Dedifferentiated amniotic fluid mesenchymal stem cell (primary cell): Measurements from ENCODE around the gene WNT2B.

Experiments used
- DNase-seq: peaks from one replicate; pipeline ENCODE4 v3.0.0-alpha.2; 2016; ENCODE audit errors: extremely low spot score

The WNT2B gene

DNA sequence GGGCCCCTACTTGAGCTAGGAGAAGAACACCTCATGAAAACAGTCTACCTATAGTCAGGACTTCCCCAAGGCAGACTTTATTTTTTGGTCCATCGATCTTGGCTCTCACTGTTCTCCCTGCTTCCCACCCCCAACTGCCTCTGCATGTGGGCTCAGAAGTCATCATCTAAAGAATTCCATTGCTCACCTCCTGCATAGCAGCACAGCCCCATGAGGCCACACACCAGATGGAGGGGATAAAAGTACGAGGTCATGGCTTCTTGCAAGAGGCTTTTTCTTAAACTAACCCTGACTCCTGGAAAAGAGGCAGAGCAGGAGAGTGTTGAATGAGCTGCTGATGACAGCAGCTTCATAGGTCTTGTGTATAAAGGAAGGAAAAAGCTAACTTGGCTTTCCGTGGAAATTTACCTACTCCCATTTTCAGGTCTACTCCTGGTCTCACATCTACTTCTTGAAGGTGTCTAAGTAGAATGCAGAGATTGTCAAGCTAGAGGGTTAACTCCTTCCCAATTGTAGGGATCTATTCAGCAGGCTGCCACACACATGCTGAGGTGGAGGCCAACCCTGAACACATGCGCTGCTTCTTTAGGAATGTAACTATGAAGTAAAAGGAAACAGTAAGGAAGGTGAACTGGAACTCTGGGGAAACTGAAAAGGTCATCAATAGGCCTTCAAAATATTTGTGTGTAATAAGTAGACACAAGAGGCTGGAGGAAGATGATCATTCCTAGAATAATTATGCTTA lies 18.7 kb downstream of the WNT2B start:
- DNase-seq, result no peak

DNA sequence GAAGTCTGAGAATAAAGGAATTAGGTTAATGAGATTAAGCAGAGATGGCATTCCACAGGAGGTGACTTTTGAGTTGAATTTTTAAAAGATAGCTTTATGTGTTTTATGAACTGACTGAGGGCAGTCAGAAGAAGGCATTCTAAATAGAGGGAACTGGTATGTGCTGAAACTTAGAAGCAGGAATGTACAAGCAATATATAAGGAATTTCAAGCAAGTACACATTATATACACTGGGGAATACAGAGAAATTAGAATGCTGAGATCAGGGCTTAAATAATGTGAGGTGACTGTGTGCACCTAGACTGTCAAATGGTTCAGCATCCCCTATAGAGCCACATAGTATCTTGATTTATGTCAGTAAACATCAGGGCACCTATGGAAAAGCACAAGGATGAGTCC lies 19.3 kb downstream of the WNT2B start:
- no peak for DNase-seq

DNA sequence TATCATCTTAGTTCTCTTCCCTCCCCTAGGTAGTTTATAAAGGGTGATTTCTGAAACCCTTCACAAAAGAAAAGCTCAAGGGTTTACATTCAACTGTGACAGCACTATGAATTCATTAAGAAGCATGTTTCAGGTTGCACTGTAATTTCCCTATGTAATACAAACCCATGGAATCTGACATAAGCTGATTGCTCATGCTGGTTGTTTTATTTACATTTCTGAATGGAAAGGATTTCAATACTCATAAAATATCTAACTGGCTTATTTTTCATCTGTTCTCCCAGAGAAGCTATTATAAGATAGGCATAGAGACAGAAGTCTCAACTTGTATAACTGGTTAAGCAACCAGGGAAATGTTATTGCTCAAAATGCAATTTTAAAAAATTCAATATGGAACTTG lies 20.5 kb downstream of the WNT2B start:
- peak; percentile 64 for DNase-seq

DNA sequence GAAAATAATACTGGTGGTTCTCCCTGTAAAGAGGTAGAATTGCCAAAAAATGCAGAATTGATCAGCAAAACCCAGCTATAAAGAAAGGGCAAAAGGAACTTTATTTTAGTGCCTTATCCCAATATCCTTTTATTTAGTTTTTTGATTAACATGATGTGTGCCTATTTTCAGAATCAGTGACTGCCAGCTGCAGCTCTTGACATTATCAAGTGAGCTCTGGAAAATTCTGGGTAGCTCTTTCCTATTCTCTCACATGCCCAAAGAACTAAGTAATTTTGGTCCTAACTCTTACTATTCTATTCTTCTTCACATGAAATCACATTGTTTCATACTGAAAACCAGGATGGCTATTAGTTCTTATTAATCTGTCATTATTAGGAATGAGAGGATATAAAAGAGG lies 22.1 kb downstream of the WNT2B start:
- no peak for DNase-seq

DNA sequence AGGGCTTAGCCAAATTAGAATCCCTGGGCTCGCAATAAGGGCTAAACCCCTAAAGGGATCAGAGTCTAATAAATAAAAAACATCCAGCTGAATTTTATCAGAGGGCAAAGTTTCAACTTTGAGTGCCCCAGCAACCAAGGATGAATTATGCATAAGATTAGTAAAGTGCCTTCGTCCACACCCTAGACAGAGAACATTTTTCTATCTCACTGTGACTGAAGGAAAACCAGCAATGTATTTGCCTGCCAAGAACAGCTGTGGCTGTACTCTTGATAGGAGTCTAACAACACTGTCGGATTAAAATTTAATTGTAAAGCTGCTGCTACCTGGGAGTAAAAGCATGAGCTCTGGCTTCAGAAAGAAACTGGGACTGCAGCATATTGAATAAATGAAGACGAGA lies 23.3 kb downstream of the WNT2B start:
- no peak for DNase-seq

DNA sequence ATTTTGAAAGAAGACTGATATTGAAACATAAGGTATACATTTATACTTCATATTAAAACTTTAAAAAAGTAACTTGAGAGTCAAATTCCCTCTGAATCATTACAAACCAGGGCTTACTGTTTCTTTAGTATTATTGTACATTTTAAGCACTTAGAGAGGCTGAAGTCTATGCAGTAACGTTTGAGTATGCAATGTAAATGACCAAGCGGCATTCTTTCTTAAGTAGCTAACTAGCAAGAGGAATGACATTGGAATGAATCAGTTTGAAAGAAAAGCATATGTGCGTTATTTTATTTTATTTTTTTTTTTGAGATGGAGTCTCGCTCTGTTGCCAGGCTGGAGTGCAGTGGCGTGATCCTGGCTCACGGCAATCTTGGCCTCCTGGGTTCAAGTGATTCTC lies 24.3 kb downstream of the WNT2B start:
- DNase-seq, result peak; percentile 93

DNA sequence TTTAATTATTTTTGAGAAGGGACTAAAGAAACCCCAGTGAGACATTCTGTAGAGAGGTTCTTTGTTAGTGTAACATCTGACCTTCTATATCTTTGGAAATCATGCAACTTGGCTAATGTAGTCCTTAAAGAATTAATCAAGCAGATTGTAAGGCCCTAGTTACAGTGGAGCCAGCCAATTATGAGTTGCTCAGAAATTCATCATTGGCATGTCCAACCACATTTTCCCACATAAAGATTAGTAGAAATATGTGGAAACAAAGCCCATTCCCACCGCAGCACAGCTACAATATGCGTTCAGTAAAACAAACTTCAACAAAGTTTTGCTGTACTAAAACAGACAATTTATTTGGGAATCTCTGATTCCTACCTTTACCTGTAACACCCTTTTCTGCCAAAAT lies 27.8 kb downstream of the WNT2B start:
- no peak for DNase-seq

DNA sequence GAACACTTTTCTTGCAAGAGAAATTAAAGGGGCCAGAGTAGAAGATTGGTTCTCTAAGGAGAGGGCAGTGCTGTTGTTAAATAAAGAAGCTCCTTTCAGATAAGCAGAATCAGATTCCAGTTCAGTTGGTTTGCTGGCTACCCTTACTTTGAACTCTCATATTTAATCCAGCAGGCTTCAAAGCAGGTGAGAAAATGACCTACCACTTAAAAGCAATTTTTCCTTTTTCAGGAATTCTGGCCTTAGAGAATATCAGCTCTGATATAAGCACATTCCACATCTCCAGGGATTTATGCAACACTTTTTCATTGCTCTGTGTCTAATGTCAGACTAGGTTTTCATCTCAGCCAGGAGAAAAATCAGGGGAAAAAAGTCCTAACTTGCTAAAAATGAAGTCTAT lies 28.7 kb downstream of the WNT2B start:
- no peak for DNase-seq

DNA sequence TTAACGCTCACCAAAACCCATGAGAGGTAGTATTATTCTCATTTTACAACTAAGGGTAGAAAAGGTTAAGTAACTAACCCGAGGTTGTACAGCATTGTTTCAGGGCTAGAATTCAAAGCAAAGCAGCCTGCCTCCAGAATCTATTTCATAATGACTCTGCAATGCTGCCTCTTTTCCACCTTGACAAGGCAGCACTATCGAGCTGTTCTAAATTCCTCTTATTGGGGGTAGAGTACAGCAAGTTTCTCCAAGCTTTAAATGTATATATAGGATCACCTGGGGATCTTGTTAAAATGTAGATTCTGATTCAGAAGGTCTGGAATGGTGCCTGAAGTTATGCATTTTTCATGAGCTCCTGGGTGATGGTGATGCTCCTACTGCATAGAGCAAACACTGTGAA lies 30.1 kb downstream of the WNT2B start:
- DNase-seq, result no peak

DNA sequence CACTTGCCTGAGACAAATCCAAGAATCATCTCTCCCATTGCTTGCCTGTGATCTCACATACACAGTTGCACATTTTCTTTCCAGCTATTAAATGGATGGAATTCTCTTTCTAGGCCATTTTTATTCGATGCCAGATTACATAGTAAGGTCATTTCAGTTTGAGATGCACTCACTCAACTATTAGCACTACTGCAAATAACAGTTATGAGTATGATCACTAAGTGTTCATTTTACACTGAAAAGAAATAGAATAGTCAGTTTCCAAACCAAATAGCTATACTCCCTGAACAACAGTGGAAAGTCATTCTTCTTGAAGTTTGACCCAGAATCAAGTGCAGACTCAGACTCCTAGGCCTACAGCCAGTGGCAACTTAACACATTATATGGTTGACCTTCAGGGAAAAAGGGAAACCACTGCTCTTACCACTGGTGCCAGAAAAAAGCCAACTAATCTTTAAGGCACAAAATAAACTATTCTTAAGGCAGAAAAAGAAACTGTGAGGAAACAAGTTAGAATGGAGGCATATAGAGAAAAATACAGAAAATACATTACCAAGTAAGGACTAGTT lies 31.5 kb downstream of the WNT2B start:
- DNase-seq, result no peak

DNA sequence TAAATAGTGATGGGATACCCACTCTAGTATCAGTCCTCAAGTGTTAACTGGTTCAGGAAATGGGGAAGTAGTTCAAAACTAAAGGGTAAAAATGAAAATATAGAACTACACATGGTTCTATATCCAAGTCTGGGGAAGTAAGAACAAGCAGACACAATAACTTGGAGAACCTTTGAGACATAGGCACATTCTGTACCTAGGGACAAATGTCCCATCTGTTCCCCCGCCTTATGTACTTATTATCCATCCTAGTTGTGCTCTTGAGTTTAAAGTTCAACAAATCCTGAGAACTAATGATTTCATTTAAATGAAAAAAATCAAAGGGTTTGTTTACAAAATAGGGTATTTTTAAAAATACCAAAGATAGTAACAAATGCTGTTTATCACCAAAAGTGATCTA lies 32.5 kb downstream of the WNT2B start:
- DNase-seq, result no peak

DNA sequence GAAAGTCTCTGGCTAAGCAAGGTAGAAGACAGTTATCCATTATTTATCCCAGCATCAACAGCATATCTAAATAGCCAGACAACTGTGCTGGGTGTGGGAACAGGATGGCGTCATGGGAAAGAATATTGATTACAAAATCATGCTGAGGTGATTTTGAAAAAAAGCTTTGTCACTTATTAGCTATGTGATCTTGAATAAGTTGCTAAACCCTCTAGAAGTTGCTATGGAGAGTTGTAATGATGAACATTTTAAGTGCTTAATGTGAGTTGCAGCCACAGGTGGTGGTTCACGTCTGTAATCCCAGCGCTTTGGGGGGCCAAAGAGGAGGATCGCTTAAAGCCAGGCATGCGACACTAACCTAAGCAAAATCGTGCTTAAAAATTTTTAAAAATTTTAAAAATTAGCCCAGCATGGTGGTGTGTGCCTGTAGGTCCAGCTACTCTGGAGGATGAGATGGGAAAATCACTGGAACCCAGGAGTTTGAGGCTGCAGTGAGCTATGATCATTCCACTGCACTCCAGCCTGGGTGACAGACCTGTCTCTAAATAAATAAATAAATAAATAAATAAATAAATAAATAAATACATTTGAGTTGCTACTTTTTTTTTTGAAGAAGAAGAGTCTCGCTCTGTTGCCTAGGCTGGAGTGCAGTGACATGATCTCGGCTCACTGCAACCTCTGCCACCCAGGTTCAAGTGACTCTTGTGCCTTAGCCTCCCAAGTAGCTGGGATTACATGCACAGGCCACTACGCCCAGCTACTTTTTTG lies 33.6 kb downstream of the WNT2B start:
- DNase-seq, result no peak

DNA sequence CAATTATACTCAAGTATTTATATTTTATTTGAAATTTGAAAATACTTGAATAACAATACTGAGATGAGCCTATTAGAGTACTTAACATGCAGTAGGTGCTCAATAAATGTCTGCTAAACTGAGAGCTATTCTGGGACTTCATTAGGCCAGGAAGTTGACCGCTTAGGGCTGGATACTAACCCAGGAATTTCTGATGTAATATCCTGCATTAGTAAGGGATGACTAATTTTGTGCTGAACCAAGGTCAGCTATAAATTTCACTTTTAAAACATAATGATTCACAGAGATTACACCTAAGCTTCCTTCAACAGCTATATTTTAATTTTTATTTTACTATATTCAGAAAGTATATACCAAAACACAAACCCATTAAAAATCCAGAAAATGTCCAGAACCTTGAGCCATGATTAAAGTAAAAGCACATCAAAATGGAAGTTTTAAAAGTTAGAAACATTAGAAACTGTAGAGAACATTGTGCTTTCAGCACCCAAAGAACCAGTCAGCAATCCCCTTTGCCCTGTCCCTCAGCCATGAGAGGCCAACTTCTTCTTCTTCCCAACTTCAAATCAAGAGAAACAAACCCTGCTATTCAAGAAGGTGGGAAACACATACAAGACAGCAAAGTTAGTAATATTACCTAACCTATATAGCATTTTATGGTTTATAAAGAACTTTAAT lies 35.4 kb downstream of the WNT2B start:
- peak; percentile 84 for DNase-seq

DNA sequence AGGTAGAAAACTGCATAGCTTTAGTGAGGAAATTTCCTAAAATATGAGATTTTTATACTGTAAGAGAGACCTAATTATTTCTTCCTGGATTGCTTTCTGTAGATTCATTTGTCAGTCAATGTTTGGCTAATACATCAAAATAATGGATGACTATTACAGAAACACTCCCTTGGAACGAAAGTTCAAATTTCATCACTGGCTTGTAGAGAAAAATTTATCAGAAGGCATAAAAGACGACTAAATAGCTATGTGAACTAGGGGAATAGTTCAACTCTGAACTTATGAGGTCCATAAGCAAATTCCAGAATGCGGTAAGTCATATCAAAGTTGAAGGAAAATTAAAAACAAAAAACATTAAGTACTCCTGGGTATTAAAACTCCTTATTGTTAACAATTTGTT lies 36.0 kb downstream of the WNT2B start:
- DNase-seq, result no peak

DNA sequence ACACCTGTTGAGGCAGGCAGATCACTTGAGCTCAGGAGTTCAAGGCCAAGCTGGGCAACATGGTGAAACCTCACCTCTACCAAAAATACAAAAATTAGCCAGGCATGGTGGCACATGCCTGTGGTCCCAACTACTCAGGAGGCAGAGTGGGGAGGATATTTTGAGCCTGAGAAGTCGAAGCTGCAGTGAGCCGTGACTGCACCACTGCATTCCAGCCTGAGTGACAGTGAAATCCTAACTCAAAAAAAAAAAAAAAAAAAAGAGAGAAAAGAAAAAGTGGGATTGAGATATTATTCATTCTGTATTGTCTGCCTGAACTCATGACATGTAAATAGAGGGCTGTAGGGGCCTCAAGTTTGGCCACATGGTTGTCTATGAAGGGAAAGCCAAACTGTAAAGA lies 37.3 kb downstream of the WNT2B start:
- DNase-seq, result no peak

DNA sequence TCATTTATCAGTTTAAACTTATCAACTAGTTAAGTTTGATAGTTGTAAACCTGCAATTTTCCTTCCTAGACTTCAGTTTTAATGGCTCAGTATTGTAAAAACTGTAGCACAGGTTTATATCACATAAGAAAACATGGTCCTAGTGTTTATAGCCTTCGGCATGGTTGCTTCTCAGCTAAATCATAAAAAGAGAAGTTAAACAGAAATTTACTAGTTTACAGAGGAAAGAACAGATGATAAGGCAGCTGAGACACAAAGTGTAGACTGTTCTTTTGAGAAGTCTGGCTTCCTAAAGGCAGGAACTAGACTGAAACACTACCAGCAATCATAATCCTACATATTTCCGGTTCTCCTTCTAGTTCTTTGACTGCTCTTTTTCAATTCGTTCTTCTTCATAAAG lies 39.8 kb downstream of the WNT2B start:
- DNase-seq, result no peak

DNA sequence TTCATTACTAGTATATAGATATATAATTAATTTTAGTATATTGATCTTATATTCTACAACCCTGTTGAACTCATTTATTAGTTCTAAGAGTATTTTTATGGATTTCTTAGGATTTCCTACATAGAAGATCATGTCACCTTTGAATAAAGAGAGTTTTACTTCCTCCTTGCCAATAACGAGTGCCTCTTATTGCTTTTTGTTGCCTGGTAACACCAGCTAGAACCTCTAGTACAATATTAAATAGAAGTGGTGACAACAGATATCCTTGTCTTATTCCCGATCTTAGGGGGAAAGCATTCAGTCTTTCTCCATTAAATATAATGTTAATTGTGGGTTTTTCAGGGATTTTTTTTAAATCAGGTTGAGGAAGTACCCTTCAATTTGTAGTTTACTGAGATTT lies 40.8 kb downstream of the WNT2B start:
- DNase-seq, result no peak

DNA sequence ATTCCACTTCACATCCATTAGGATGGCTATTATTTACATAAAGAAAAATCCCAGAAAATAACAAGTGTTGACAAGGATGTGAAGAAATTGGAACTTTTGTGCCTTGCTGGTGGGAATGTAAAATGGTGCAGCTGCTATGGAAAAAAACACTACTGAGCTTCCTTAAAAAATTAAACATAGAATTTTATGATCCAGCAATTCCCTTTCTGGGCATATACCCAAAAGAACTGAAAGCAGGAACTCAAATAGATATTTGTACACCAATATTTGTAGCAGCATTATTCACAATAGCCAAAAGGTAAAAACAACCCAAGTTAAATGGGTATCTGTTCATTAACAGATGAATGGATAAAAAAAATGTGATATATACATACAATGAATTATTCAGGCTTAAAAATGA lies 45.6 kb downstream of the WNT2B start:
- no peak for DNase-seq

DNA sequence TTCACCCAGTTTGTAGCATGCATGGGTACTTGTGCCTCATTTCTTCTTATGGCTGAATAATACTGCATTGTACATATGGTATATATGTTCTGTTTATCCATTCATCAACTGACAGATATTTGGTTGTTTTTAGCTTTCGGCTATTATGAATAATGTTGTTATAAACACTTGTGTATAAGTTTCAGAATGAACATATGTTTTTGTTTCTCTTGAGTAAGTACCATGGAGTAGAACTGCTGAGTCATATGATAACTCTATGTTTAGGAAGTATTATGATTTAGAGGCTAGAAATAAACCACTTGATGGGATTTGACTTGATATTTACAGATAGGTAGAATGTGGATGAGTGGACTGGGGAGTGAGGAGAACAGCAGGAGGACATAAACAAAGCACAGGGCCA lies 48.6 kb downstream of the WNT2B start:
- DNase-seq, result peak; percentile 36

DNA sequence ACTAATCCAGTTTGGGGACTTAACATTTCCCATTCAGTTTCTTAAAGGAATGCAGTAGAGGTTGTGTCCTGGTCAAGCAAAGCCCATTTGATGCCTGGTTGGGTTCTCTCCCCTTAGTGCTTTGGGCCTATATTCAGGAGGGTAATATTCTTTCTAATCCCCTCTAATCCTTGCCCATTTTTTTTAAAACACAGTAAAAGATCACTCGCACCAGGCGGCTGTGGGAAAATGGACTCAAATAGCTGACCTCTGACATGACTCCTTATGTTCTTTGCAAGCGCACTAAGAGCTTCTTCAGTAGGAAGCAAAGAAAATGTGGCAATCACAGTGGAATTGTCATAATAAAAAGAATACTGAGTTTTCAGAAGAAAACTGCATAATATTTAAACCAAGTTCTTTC lies 49.9 kb downstream of the WNT2B start:
- DNase-seq, result no peak

DNA sequence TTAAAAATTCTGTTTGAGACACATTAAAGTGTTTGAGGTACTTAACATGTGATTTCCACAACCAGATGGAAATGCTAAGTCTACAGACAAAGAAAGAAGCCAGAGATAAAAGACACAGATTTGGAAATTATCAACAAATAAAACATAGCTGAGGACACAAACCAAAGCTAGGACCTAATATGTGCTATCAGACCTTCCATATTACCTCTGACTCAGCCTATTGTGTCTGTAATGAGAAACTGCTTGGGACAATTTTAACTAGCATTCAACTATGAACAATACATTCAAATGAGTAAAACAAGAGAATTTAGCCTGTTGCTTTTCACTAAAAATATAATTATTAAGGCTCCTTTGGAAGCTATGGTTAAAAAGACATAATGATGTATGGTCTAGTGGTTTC lies 54.6 kb downstream of the WNT2B start:
- DNase-seq, result no peak

DNA sequence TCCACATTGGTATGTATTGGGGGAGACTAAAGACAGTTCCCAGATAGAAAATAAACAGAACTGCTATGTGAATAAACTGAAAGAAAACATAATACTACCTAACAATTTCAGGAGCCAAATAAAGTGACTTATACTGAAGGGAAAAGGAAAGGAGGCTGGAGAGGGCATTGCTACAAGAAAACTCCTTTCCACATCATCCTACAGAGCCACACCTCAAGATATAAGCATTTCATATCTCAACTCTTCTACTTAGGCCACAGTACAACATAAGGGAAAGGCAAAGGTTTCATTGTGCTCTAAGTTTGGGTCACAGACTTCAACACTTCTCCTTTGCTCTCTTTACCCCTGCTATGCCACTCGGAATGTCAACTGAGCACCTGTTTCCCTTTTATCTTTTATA lies 55.3 kb downstream of the WNT2B start:
- DNase-seq, result no peak

DNA sequence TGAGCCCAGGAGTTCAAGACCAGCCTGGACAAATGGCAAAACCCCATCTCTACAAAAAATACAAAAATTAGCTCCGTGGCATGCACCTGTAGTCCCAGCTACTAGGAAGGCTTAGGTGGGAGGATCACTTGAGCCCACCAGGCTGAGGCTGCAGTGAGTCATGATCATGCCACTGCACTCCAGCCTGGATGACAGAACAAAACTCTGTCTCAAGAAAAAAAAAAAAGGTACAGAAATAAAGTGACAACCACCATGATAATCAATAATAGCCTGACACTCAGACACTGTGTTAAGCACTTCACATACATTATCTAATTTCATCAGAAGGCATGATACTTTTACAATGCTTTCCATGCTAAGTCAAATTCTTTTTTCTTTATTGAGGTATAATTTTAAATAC lies 57.0 kb downstream of the WNT2B start:
- no peak for DNase-seq
